Ectodermal cell (in vitro differentiated cells): ENCODE data around the gene UGT2B28.
"Not testable (repeated sequence)": the region's sequence is repeated elsewhere in the genome, so short reads cannot be mapped to it uniquely, and the experiment has no call there.

ENCODE experiments used
- H3K27ac ChIP-seq: 2 replicates; pipeline ENCODE4 v1.7.0; 2013; ENCODE audit warnings: mild to moderate bottlenecking, low read depth, low read length; ENCODE audit not compliant: insufficient read depth, poor library complexity, severe bottlenecking
- H3K27me3 ChIP-seq: 2 replicates; pipeline ENCODE4 v1.7.0; 2013; ENCODE audit warnings: mild to moderate bottlenecking, low read length; ENCODE audit not compliant: insufficient read depth, control insufficient read depth, poor library complexity, severe bottlenecking
- H3K36me3 ChIP-seq: one replicate; pipeline ENCODE4 v1.7.0; 2013; ENCODE audit warnings: low read length; ENCODE audit not compliant: control insufficient read depth, insufficient read depth
- H3K4me1 ChIP-seq: one replicate; pipeline ENCODE4 v1.7.0; 2013; ENCODE audit warnings: low read length; ENCODE audit not compliant: control insufficient read depth, insufficient read depth
- H3K4me3 ChIP-seq: 2 replicates; pipeline ENCODE4 v1.7.0; 2013; ENCODE audit warnings: low read depth, low read length, control low read depth; ENCODE audit not compliant: insufficient read depth
- H3K9me3 ChIP-seq: 2 replicates; pipeline ENCODE4 v1.7.0; 2013; ENCODE audit warnings: mild to moderate bottlenecking, low read length, moderate library complexity; ENCODE audit not compliant: control insufficient read depth
- WGBS, 2 experiments: methylation state at CpG; one replicate each; pipeline ENCODE4 v1.1.7; 2013; ENCODE audit warnings: missing lambda C conversion rate in 2 of 2; 5-methylcytosine and 5-hydroxymethylcytosine counted together

UGT2B28 gene

DNA sequence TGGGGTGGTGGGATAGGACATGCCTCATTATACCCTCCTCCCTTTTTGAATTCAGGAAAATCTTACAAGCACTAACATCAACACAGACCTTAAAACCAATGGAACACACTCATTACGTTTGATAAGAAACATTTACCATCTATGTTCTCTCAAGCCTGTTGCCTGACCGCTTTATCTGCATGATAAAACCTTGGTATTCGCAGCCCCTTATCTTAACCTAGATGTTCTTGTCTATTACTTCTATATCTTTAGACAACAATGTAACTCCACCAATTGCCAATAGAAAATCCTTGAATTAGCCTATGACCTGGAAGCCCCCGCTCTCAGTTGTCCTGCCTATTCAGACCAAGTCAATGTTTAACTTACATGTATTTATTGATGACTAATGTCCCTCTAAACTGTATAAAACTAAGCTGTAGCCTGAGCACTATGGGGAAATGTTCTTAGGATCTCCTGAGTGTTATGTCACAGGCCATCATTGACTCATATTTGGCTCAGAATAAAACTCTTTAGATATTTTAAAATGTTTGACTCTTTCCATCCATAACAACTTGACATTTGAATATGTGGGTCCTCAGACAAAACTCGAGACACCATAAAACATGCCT is 28.3 kb downstream of the UGT2B28 start:
- H3K4me1 ChIP-seq, H3K4me3 ChIP-seq, H3K27ac ChIP-seq, H3K27me3 ChIP-seq, H3K36me3 ChIP-seq, H3K9me3 ChIP-seq: not testable (repeated sequence)
- 92 to 97% methylated on average over 5 of the region's 5 CpGs for WGBS, 2 experiments

GRCh38 chr4:69309549-69310076 is 29.3 kb downstream of the UGT2B28 start:
- 92 to 94% methylated on average over 3 to 4 of the region's 5 CpGs for WGBS, 2 experiments
- not testable (repeated sequence) for H3K36me3 ChIP-seq, H3K27me3 ChIP-seq, H3K4me1 ChIP-seq, H3K4me3 ChIP-seq, H3K27ac ChIP-seq, H3K9me3 ChIP-seq

GRCh38 chr4:69310262-69310661 is 30.0 kb downstream of the UGT2B28 start:
- H3K27me3 ChIP-seq, H3K27ac ChIP-seq, H3K4me3 ChIP-seq, H3K36me3 ChIP-seq, H3K9me3 ChIP-seq, H3K4me1 ChIP-seq: not testable (repeated sequence)
- 82 to 86% methylated on average over 4 of the region's 4 CpGs for WGBS, 2 experiments

- not testable (repeated sequence) for H3K9me3 ChIP-seq, H3K4me3 ChIP-seq, H3K27ac ChIP-seq, H3K4me1 ChIP-seq, H3K27me3 ChIP-seq, H3K36me3 ChIP-seq
- WGBS, 2 experiments, result 53 to 55% methylated on average over 3 of the region's 3 CpGs
Measured at GRCh38 chr4:69317669-69318298, 37.5 kb downstream of the UGT2B28 start.

DNA sequence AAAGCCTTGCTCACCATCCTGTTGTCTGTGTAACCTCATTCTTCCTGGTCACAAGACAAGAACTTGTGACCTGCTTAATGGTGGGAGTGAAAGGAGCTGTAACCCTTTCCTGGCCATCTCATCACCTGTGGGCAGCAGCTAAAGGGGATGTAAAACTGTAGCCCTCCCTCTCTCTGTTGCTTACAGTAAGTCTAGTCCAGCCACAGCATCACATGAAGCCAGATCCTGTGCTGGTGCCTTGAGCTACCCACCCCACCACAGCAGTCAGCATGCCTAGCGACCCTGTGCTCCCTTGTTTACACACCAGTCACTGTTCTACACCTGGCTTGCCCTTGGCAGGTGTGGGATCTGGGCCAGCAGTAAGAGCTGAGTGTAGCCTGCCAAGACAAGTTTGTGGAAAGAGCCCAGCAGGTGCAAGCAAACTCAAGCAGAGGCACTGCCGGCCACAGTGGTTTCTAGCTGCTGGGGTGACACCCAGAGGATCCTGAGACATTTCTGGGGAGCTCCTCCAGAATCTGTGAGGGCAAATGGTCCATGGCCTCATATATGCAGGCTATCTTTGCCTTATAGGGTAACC is 41.0 kb downstream of the UGT2B28 start:
- Histone ChIP-seq H3K36me3 (no peaks in the 10 kb centered on the region), H3K4me1 (no peaks in the 10 kb centered on the region), H3K27ac (no peak overlapping the region), H3K27me3 (no peaks in the 10 kb centered on the region), H3K4me3 (no peak overlapping the region), H3K9me3 (no peaks in the 10 kb centered on the region)
- whole genome bisulfite sequencing, 2 experiments, result 89 to 91% methylated on average over 2 of the region's 2 CpGs

- Histone ChIP-seq H3K27ac (no peak overlapping the region), H3K4me3 (no peak overlapping the region), H3K27me3 (no peaks in the 10 kb centered on the region), H3K4me1 (no peaks in the 10 kb centered on the region), H3K9me3 (no peaks in the 10 kb centered on the region), H3K36me3 (no peaks in the 10 kb centered on the region)
- 89 to 96% methylated on average over 2 of the region's 2 CpGs for WGBS, 2 experiments
Measured at GRCh38 chr4:69322055-69322454, 41.8 kb downstream of the UGT2B28 start.

- H3K36me3 ChIP-seq, result no peaks in the 10 kb centered on the region
- no peaks in the 10 kb centered on the region for H3K9me3 ChIP-seq
- H3K27ac ChIP-seq, result no peak overlapping the region
- H3K4me3 ChIP-seq, result no peak overlapping the region
- WGBS, 2 experiments, result 88 to 95% methylated on average over 2 of the region's 2 CpGs
- no peaks in the 10 kb centered on the region for H3K27me3 ChIP-seq
- no peaks in the 10 kb centered on the region for H3K4me1 ChIP-seq
Measured at GRCh38 chr4:69323284-69323683, 43.0 kb downstream of the UGT2B28 start.

DNA sequence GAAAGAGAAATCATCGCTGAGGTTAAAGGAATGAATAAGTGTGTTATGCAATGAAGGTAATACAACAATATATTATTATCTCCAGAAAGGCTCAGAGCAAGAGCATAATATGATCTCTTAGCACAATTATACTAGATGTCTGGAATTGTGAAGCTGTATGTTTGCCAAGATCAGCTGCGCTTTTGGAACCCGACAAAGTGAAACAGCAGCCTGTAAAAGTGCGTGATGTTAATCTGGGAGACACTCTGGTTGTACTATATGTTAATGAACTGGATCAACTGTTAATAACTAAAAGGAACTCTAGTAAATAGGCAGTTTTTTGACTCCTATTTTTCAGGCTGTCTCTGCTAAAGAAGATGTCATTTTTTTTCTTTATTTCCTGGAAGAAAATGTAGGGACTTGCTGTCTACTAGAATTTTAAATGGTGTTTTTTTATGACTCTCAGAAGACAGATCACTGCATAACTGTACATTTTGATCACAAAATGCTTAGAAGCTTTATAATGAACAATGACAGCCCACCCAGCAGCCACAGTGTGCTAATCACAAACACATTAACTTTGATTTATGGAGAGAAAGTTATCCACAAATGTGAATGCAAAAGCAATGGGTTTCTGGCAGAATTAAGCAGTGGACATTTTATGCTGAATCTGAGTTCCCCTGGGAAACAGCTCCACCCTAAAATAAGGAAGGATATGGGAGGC is 50.2 kb downstream of the UGT2B28 start:
- H3K27ac ChIP-seq, result no peak overlapping the region
- no peaks in the 10 kb centered on the region for H3K9me3 ChIP-seq
- no peak overlapping the region for H3K4me3 ChIP-seq
- no peaks in the 10 kb centered on the region for H3K36me3 ChIP-seq
- no peaks in the 10 kb centered on the region for H3K27me3 ChIP-seq
- WGBS, 2 experiments, result 88 to 95% methylated on average over 3 of the region's 4 CpGs
- H3K4me1 ChIP-seq, result no peaks in the 10 kb centered on the region

DNA sequence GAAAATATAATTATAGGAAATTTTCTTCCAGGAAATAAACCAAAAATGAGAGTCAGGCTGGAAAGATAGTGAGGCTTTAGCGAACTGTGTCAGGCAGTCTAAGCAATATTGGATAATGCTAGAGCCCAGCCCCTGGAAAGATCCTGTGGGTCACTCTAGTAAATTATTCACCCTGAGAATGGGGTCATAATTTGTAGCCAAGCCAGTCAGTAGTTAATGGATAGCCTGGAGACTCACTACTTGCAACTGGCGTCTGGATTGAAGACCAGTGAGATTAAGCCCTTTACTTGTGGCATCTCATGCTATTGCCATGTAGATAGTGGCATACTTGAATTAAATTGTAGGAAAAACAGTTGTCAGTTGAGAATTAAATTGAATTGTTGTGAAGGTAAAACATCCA is 51.0 kb downstream of the UGT2B28 start:
- not testable (repeated sequence) for H3K36me3 ChIP-seq, H3K27me3 ChIP-seq, H3K4me3 ChIP-seq, H3K27ac ChIP-seq, H3K9me3 ChIP-seq, H3K4me1 ChIP-seq
- 96% methylated on average over 2 of the region's 2 CpGs for WGBS, 2 experiments

- H3K9me3 ChIP-seq, H3K27ac ChIP-seq, H3K36me3 ChIP-seq, H3K4me1 ChIP-seq, H3K27me3 ChIP-seq, H3K4me3 ChIP-seq: not testable (repeated sequence)
Measured at GRCh38 chr4:69335485-69335884, 55.2 kb downstream of the UGT2B28 start.
